ENCODE measurements around the gene BID. TPM values are rescaled to one million over a fixed set of nuclear protein-coding genes. Genes with fewer than 3 reads are reported as not detected.

BID gene
- total and polyA plus RNA-seq, 10 of the 15 experiments (the other 5 are each of a cell fraction or from before 2014, with no cell fraction given) = 7.9 to 241 (median 136) TPM

DNA sequence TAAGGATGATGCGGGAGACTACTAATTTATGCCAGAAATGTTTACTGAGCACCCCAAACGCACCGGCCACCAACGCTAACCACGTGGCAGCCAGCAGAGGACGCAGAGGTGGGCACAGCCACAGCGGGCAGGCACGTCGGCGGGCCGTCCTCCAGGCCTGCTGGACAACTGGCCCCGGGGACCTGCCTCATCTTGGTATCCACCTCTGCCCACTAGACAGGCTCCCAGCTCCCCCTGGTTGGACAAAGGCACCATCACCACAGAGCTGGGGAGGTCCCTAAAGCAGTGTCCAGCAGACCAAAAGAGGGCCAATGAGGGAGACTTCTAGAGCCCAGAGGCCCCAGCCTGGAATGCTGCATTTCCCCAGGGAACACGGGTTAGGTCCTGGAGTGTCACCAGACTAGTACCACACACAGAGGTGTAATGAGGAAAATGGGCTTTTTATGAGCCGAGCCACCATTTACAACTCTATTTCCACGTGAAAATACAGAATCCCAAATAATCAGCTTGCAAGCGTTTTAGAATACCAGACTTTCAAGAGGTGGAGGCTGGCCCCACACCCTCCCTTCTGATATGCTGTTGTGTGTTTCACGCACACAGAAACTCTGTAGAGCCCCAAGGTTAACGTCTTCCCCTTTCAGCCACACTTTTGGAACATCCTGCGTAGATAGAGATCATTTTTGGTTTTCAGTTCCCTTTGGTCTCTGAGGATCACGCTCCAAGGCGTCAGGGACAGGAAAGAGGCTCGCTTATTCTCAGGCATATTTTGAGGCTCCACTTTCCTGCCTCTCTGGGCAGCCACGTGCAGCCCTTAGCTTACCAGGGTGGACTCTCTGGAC, 23.7 kb upstream of the BID start (continued):
- TF ChIP-seq USF2 (IDR thresholded peaks at IDR 0.05; ENCODE audit: borderline replicate concordance, low read depth, low read length) (peak; percentile 2; the same call in 1 of the 2 replicates), CREM (IDR thresholded peaks at IDR 0.05; ENCODE audit: low read depth) (peak; percentile 95), YY1 (IDR thresholded peaks at IDR 0.05; ENCODE audit: low read depth, low read length) (no peak), RAD21 (IDR thresholded peaks at IDR 0.05; ENCODE audit: insufficient read depth, low read depth, low read length) (no peak; the same call in 1 of the 2 replicates), PML (IDR thresholded peaks at IDR 0.05; ENCODE audit: low read length) (peak; percentile 77; the same call in 1 of the 2 replicates), IKZF1 (conservative IDR thresholded peaks at IDR 0.05) (peak; percentile 98), RCOR1 (conservative IDR thresholded peaks at IDR 0.05; ENCODE audit: low read depth, low read length) (0 out of 2 replicates have a peak, but pooled peaks have one; percentile 44), JUND (IDR thresholded peaks at IDR 0.05; ENCODE audit: low read depth, low read length) (0 out of 2 replicates have a peak, but pooled peaks have one; percentile 19), CHD2 (IDR thresholded peaks at IDR 0.05; ENCODE audit: borderline replicate concordance, low read depth, low read length) (peak; percentile 90), TAF1 (IDR thresholded peaks at IDR 0.05; ENCODE audit: borderline replicate concordance, low read depth, low read length) (no peak), NR2F1 (conservative IDR thresholded peaks at IDR 0.05) (peak; percentile 95), ZNF592 (IDR thresholded peaks at IDR 0.05) (peak; percentile 95), NFXL1 (IDR thresholded peaks at IDR 0.05; ENCODE audit: borderline replicate concordance) (no peak), HSF1 (IDR thresholded peaks at IDR 0.05; ENCODE audit: low read depth, low read length) (no peak), NR2C1 (IDR thresholded peaks at IDR 0.05) (no peak), MXI1 (IDR thresholded peaks at IDR 0.05; ENCODE audit: low read depth, low read length) (no peak; the same call in none of the 2 replicates), ZBTB40 (IDR thresholded peaks at IDR 0.05; ENCODE audit: borderline replicate concordance) (no peak), SIN3A (IDR thresholded peaks at IDR 0.05; ENCODE audit: low read depth, low read length) (0 out of 2 replicates have a peak, but pooled peaks have one; percentile 17), CHD1 (IDR thresholded peaks at IDR 0.05; ENCODE audit: low read depth, low read length) (no peak)

All from GM12878 (cell line).